GM20000 (cell line): ENCODE measurements around the gene SLC4A7.
"Not testable (repeated sequence)": the region's sequence is repeated elsewhere in the genome, so short reads cannot be mapped to it uniquely, and the experiment has no call there.

Experiments used
- DNase-seq: peaks from one replicate; pipeline ENCODE4 v3.0.0; 2012; ENCODE audit warnings: low spot score
- CTCF ChIP-seq: IDR thresholded peaks from 2 replicates; pipeline ENCODE4 v1.5.1; 2012; ENCODE audit warnings: mild to moderate bottlenecking, control low read depth; ENCODE audit errors: extremely low read depth, missing control alignments

The SLC4A7 gene

GRCh38 chr3:27428446-27428845 lies 55.7 kb downstream of the SLC4A7 start:
- no peak for TF ChIP-seq CTCF
- DNase-seq, result no peak

GRCh38 chr3:27426926-27427325 lies 57.3 kb downstream of the SLC4A7 start:
- TF ChIP-seq CTCF, result no peak
- DNase-seq, result no peak

- TF ChIP-seq CTCF, result no peak
- no peak for DNase-seq
These were observed 58.2 kb downstream of the SLC4A7 start for GRCh38 chr3:27425896-27426565.

GRCh38 chr3:27424812-27425521 lies 59.2 kb downstream of the SLC4A7 start:
- not testable (repeated sequence) for DNase-seq

- TF ChIP-seq CTCF, result no peak
- DNase-seq, result no peak
These were observed 60.7 kb downstream of the SLC4A7 start for GRCh38 chr3:27423463-27423862.

- TF ChIP-seq CTCF, result no peak
- no peak for DNase-seq
These were observed 61.6 kb downstream of the SLC4A7 start for GRCh38 chr3:27422617-27423016.

GRCh38 chr3:27415202-27415601 lies 69.0 kb downstream of the SLC4A7 start:
- no peak for TF ChIP-seq CTCF
- DNase-seq, result no peak
